GM20431 (cell line): ENCODE measurements around the gene NBPF1.
"Not testable (repeated sequence)": the region's sequence is repeated elsewhere in the genome, so short reads cannot be mapped to it uniquely, and the experiment has no call there.

Source experiments
- in situ Hi-C: fragments of 300-500 bp; cut with MseI, MboI; formaldehyde crosslinking; loops from one replicate; pipeline ENCODE4 v1.15.0; 2020; ENCODE audit warnings: low sequenced_read_pairs; ENCODE audit not compliant: unreplicated experiment

Gene NBPF1

DNA sequence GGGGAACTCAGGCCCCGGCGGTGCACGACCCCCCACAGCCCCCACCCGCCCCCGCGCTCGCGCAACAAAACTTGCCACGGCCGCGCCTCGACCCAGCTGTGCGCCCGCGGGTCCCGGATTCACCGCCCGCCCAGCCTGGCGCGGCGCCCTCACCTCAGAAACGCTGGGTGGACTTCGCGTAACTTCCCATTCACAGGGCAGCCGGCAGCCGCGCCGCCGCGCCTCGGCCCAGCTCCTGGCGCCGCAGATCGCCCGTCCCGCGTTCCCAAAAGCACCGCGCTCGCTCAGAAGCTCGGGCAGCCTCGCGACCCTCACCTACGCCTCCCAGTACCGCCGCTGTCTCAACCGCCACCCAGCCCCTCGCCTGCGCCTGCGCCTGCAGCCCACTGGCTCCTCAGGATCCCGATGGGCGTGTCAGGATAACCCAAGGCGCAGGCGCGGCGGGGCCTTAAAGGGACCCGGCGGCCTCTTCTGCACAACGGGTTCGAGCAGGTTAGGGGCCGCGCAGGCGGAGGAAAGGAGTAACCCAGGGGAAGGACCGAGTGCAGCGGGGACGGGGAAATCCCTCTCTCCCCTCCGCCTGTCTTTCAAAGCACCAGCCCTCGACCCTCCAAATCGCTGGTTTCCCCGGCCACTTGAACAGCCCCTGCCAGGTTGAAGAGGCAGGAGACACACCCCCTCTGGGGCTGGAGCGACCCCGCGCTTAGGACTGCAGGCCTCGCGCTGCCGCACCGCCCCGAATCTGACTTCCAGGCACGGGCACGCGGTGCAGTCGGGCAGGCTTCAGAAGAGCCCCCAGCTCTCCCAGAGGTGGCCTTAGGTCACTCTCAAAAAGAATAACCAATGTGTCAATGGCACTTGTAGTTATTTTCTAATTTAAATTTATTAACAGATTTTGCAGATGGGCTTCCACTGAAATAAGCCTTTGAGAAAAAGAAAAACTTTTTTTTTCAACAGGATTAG, at the start of gene NBPF1:
Gene NBPF1, minus strand, starts transcription at position 380 of the 963 bp plus-strand sequence.
- in situ Hi-C loops: loop anchor here (25.0 kb wide), 1 partner anchor 1251 kb away; no protein-coding TSS in a partner anchor

- in situ Hi-C loops: not testable (repeated sequence)
These were observed 44.9 kb upstream of the NBPF1 start for GRCh38 chr1:16658234-16658633.

DNA sequence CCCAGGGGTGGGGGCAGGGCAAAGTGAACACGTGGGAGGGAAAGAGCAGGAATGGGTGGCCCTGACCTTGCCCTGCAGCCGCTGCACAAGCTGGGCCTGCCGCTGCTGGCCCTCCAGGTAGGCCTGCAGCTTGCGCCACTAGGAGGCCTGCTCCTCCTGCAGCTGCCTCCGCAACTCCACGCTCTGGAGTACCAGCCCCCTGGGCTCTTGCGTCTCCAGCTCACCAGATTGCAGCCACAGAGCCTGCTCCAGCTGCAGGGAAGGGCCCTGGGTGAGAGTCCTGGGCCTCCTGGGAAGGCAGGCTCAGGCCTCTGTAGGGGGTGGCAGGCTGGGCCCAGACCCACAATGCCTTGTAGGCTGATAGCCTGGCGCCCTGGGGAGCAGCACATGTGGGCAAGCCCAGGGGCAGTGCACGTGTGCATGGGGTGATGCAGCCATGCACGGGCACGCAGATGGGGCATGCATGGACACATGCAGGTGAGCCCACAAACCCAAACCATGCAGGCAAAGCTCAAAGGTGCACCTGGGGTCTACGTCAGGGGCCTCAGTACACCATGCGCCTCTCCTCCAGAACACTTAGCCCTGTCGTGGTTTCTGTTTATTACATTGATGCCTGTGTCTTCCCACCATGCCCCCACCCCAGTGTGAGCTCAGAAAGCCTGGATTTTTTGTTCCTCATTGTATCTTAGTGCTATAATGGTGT, 43.8 kb upstream of the NBPF1 start:
- in situ Hi-C loops: not testable (repeated sequence)

- in situ Hi-C loops: not testable (repeated sequence)
These were observed 43.2 kb upstream of the NBPF1 start for GRCh38 chr1:16656574-16656973.

DNA sequence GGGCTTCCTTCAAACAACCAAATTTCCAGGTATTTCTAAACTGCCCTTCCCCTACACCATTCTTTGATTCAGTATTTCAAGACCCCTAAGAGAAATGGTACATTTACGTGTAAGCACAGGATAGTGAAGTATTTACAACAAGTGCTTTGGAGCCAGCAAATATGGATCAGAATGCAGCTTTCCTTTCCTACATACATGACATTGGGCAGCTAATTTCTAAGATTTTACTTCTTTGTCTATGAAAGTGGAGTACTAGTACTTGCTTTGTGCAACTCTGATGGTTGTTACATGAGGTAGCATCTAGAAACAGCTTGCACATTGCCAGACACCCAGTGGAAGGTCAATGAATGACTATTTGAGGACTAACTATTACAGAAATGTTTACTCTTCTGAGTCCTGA, 38.2 kb upstream of the NBPF1 start:
- in situ Hi-C loops: not testable (repeated sequence)

DNA sequence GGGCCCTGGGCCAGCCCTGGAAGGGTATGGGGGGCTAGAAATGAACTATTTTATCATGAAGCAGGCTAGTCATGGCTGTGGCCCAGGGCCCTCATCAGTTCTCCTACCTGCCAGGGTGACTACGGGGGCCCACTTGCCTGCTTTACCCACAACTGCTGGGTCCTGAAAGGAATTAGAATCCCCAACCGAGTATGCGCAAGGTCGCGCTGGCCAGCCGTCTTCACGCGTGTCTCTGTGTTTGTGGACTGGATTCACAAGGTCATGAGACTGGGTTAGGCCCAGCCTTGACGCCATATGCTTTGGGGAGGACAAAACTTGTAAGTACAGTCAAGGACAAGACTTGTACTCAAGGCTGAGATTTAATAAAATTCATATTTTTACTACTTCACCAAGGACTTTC, 36.6 kb upstream of the NBPF1 start:
- in situ Hi-C loops: not testable (repeated sequence)

GRCh38 chr1:16649390-16649789, 36.0 kb upstream of the NBPF1 start:
- in situ Hi-C loops: not testable (repeated sequence)

- in situ Hi-C loops: not testable (repeated sequence)
These were observed 35.4 kb upstream of the NBPF1 start for GRCh38 chr1:16648756-16649155.

DNA sequence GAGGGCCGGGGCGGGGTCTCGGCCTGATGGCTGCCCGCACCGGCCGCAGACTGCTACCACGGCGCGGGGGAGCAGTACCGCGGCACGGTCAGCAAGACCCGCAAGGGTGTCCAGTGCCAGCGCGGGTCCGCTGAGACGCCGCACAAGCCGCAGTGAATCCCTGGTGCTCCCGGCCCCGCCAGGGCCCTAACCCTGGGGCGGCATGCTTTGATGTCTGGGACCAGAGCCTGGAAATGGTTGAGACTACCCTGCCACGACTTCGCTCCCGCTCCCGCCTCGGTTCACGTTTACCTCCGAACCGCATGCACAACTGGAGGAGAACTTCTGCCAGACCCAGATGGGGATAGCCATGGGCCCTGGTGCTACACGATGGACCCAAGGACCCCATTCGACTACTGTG, 34.9 kb upstream of the NBPF1 start:
- in situ Hi-C loops: not testable (repeated sequence)

GRCh38 chr1:16647179-16648176, 34.1 kb upstream of the NBPF1 start:
- in situ Hi-C loops: not testable (repeated sequence)

DNA sequence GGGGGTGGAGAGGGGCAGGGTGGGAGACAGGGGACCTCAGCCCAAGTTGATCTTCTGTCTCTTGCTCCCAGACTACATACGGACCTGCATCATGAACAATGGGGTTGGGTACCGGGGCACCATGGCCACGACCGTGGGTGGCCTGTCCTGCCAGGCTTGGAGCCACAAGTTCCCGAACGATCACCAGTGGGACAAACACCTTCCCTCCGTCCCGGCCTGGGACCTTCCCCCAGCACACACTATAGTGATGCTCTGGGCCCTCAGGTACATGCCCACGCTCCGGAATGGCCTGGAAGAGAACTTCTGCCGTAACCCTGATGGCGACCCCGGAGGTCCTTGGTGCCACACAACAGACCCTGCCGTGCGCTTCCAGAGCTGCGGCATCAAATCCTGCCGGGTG, 33.4 kb upstream of the NBPF1 start:
- in situ Hi-C loops: not testable (repeated sequence)

- in situ Hi-C loops: not testable (repeated sequence)
These were observed 32.8 kb upstream of the NBPF1 start for GRCh38 chr1:16646061-16646664.

GRCh38 chr1:16645271-16646060, 32.1 kb upstream of the NBPF1 start:
- in situ Hi-C loops: not testable (repeated sequence)

- in situ Hi-C loops: not testable (repeated sequence)
These were observed 31.3 kb upstream of the NBPF1 start for GRCh38 chr1:16644482-16645270.

DNA sequence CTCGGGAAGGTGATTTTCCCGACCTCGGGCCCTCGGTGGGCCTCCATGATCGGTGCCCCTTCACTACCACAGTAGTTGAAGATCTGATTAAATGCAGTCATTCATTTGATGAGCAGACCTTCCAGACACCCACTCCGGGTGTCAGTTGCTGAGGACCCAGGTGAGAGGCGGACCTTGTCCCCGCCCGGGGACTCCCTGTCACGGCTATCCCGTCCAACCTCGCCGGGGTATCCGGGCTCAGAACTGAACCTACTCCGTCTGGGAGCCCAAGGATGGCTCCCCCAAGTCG, 30.8 kb upstream of the NBPF1 start:
- in situ Hi-C loops: no loop called here

DNA sequence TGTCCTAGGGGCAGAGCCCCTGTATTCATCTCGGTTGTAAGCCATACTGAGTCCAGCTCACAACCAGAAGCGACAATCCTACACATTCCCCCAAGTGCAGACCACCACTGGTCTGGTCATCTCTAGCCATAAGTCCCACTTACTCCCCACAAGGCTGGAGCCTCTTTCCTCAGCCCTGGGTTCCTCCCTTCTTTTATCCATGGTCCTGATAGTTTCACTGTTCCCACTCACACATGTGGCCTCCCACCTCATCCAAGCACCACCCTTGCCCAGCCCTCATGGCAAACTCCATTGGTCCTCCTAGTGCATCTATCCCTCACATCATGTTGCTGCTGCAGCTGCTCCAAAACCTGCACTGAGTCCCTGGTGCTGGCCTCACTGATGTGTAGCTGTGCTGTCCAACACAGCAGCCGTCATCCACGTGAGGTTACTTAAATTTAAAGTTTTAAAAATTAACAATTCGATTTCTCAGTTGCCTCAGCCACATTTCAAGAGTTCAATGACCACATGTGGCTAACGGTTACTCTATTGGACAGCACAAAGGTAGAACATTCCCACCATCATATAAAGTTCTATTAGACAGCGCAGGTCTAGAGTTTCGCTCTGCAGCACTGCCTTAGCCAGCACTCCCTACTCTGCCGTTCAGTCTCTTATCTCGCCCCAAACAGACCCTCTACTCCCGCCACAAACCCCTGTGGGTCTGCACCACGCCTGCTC, 30.3 kb upstream of the NBPF1 start:
- in situ Hi-C loops: not testable (repeated sequence)

- in situ Hi-C loops: not testable (repeated sequence)
These were observed 29.6 kb upstream of the NBPF1 start for GRCh38 chr1:16643001-16643411.
